22Rv1 (cell line): ENCODE measurements around the gene ACP6.

Experiments used
- CTCF ChIP-seq: fragments of 450-650 bp; IDR thresholded peaks from 2 replicates; pipeline ENCODE4 v1.5.1; 2017; ENCODE audit warnings: mild to moderate bottlenecking
- ZFX ChIP-seq: fragments of 450-650 bp; IDR thresholded peaks from 2 replicates; pipeline ENCODE4 v1.6.1; 2017; ENCODE audit warnings: antibody characterized with exemption, borderline replicate concordance

GRCh38 chr1:147599362-147600118 is 70.8 kb downstream of the ACP6 start:
- no peak for TF ChIP-seq CTCF
- TF ChIP-seq ZFX = no peak
